ENCODE results near the gene RASAL3. TPM values are rescaled to one million over a fixed set of nuclear protein-coding genes. Genes with fewer than 3 reads are reported as not detected.
"Not testable (repeated sequence)": the region's sequence is repeated elsewhere in the genome, so short reads cannot be mapped to it uniquely, and the experiment has no call there.

Gene RASAL3
- not detected in 2 replicates for total RNA-seq (2014; rRNA removed; shearing (Covaris generic))
- not detected in 2 replicates for polyA plus RNA-seq (2015; cell fraction: cytosol; rRNA removed)
- not detected in 2 replicates for polyA plus RNA-seq (2015; cell fraction: nucleus; rRNA removed)

DNA sequence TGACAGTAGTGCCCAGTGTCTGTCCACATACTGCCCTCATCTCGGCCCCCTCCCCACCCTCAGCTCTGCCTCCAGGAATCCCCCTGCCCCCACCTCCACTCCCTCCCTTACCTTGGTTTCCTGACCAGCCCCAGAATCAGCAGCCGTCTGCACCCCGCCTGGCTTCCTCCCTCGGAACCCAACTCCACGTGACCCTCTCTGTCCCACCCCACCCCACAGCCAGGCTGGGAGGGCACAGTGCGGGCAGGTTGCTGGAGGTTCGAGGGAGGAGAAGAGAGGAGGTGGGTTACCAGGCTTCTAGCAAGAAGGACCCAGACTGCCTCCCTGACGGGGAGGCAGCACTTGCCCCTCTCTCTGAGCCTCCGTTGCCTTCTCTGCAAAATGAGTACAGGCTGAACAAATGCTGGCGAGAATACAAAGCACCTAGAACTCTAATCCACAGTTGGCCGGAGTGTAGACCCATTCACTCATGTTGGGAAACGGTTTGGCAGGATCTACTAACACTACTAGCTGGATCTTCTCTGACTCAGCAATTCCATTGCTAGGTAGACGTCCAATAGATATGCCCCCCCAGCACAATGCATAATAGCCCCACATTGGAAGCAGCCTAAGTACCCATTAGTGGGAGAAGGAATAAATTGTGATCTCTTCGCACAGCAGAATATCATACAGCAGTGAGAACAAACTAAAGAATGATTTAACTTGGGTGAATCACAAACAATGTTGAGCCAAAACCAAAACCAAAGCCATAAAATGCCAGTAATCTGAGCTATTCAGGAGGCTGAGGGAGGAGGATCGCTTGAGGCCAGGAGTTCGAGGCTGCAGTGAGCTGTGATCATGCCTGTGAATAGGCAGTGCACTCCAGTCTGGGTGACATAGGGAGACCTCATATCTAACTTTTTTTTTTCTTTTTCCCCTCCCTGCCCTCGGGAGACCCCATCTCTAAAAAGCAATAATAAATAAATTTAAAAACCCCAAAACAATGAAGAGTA is at the start of gene RASAL3:
TSS of gene RASAL3 (minus strand) at position 151 of the 992 bp plus-strand sequence. CDS start 186 bp downstream, outside the sequence.
- DNase-seq (ENCODE audit: low read depth): no peak

DNA sequence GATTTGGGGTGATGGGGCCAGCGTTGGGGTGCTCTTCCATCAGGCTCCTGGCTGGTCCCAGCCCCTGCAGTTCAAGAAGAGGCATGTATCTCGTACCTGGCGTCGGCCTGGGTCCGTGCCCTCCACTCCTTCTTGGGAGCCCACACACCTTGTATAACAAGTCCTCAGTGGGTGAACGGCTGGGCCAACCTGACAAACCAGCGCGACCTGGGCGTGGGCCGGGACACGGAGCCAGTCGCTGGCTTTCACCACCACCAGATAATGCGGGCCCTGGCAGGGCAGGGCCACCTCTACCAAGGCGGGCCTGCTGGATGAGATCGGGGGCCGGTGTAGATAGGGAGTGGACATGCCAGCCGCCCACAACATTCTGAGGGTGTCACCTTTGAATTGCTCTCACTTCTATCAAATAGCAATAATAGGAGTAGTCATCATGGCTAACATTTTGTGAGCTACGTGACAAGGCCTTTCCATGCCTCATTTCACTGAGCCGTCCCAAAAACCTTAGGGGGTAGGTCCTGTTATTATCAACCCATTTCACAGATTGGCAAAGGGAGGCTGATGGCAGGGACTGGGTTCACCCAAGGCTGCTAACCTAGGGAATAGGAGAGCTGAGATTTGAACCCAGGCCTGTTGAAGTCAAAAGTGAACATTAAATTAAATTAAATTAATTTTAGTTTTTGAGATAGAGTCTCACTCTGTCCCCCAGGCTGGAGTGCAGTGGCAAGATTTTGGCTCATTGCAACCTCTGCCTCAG is 47.5 kb upstream of the RASAL3 start:
- no peak for DNase-seq (ENCODE audit: low read depth)

DNA sequence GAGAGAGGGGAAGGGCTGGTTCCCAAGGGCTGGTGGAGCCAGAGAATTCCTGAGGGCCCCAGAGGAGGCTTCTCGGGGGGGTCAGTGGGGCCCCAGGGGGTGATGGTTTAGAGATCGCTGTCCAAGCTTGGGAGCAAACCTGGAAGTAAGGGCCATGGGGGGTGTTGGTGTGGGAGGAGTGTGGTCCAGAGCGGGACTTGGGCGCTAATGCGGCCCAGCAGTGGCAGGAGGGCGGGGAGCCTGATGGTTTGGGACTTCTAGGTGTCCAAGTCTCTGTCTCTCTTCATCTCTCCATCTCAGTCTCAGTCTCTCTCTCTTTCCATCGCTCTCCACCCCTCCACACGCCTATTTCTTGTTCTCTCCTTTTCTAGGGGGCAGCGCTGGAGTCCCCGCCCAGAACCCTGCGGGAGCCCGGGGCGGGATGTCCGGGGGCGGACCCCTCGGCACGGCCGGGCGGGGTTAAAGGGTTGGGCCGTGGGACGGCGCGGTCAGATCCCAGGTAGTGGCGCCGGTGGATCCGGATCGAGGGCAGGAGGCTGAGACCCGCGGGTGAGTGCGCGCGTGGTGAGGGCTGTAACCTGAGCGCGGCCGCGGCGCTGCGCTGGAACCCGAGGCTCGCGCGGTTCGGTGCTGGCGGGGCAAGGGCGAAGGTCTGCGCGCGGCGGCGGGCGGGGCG is 43.8 kb upstream of the RASAL3 start, which contains the start of gene CYP4F22:
TSS of gene CYP4F22 (plus strand) at position 491 of the 676 bp plus-strand sequence. CDS start 16,812 bp downstream, outside the sequence.
- no peak for DNase-seq (ENCODE audit: low read depth)

DNA sequence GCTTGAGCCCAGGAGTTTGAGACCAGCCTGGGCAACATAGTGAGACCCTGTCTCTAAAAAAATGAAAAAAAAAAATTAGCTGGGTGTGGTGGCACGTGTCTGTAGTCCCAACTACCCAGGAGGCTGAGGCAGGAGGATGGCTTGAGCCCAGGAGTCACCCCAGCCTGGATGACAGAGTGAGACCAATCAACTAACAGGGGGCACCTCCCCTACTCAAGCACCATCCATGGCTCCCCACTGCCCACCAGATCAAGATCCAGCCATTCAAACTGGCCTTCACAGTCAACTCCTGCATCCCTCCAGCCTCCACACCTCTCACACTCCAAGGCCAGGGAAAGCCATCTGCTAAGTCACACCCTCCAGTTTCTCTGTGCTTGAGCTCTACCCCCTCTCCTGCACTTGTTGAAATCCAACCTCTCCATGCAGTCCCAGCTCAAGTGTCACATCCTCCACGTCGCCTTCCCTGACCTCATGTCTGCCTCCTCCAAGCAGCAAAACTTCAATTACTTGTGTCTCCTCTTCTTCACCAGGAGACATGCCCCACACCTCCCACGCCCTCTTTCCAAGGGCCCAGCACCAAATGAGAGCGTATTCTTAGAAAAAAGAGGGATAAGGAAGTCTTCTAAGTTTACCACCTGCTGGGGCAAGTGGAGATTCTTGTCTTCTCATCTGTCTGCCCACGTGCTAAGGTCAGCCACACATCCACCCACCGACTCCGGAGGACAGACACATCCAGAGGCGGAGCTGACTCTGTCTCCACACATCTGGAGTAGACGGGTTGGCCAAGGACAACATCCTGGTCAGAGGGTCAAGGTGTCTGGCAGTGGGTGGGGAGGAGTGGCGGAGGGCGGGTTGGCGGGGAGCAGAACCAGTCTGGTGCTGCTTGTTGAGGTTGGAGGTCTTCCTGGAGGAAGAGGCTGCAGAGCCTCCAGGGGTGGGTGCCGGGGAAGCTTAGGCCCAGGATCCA is 43.0 kb upstream of the RASAL3 start:
- DNase-seq (ENCODE audit: low read depth): no peak

DNA sequence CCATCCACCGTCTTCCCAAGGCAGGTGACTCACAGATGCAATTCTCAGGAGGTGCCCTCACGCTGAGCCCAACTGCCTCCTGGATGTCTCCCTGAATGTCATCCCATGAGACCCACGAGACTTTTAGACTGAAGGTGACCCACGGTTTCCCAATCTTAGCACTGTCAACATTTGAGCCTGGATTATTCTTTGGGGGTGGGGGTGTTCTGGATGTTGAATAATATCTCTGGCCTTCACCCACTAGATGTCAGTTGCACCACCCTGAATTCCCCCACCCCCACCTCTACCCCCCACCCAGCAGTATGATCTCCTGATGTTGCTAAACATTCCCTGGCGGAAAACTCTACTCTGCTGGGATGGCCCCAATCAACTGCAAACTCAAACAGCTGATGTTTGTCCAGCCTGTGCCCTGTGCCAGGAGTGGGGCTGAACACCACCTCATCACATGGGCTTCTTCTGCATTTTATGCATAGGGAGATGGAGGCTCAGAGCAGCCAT is 41.8 kb upstream of the RASAL3 start:
- DNase-seq (ENCODE audit: low read depth): no peak

DNA sequence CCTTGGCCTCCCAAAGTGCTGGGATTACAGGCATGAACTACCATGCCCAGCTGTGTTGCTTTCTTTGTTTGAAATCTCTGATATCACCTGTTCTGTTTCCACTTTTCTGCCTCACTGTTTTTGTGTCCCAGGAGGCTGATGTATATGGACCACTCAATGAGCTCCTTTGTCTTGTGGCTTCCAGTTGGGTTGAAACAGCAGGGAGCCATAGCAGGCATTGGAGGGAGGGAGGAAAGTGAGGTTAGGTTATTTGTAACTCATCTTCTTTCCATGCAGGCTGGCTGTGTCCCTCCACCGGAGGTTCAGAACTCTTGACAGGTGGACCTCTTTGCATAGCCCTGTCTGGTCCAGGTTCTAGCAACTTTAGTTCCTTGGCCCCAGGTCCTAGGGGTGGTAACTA is 37.9 kb upstream of the RASAL3 start:
- no peak for DNase-seq (ENCODE audit: low read depth)

DNA sequence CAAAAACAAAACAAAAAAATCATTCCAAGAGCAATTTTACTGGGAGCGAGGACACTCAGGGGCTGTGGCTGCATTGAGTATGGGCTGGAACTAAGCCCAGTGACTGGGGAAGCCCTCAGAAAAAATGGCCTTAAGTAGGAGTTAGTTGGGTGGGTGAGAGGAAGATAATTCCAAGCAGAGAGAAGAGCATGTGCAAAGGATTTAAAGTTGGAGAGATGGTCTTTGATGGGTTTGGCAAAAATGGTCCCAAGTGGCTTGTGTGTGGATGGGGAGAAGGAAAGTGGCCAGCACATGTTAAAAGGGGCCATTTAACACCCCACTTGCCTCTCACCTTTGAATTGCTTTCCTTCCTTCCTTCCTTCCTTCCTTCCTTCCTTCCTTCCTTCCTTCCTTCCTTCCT is 37.3 kb upstream of the RASAL3 start:
- no peak for DNase-seq (ENCODE audit: low read depth)

DNA sequence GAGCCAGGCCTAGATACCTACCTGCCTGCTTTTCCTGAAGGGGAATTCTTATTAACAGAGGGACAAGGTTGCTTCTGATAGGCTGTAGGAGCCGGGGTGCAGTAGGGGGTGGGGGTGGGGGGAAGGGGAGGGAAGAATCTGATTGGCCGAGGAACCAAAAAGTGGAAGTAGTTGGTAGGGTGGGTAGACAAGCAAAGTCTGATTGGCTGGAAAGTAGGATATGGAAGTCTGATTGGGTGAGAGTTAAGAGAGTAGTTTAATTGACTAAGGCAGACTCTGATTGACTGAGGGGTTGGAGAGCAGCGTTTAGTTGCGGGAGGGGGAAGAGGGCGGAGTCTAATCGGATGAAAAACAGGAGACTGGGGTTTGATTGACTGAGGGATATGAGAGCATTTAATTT is 34.6 kb upstream of the RASAL3 start:
- no peak for DNase-seq (ENCODE audit: low read depth)

DNA sequence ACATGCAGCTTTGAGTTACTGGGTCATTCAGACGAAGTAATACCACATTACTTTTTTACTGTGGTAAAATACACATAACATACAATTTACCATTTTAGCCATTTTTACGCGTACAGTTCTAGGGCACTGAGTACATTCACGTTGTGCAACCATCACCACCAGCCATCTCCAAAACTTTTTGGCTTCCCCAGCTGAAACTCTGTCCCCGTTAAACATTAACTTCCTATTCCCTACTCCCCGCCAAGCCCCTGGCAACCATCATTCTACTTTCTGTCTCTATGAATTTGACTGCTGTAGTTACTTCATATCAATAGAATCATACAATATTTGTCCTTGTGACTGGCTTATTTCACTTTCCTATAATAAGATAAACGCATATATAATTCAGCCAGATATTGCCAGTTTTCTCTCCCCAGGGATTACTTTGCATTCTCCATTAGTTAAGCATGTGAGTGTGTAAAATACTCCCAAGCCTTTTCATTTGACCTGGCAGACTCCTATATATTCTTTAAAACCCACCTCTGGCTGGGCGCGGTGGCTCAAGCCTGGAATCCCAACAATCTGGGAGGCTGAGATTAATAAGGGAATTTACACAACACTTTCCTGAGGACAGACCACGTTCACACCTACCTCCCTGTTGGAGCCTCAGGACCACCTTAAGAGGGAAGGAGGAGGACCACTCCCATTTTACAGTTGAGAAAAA is 34.0 kb upstream of the RASAL3 start:
- no peak for DNase-seq (ENCODE audit: low read depth)

DNA sequence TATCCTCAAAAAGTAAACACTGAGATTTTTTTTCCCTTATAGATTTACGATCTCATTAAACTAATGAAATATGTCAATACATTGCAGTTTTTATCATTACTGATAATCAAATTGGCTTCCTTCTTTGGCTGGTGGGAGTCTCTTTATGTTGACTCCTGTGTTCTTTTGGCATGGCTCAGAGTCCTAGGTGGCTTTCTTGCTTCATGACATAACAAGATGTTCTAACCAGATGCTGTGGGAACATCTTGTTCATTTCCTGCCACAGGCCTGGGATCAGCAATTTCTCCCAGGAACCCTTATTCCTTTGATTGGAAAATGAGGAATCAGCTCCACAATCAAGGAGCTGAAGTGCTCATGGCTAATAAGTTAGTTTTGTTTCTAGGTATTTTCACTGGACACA is 30.8 kb upstream of the RASAL3 start:
- no peak for DNase-seq (ENCODE audit: low read depth)

DNA sequence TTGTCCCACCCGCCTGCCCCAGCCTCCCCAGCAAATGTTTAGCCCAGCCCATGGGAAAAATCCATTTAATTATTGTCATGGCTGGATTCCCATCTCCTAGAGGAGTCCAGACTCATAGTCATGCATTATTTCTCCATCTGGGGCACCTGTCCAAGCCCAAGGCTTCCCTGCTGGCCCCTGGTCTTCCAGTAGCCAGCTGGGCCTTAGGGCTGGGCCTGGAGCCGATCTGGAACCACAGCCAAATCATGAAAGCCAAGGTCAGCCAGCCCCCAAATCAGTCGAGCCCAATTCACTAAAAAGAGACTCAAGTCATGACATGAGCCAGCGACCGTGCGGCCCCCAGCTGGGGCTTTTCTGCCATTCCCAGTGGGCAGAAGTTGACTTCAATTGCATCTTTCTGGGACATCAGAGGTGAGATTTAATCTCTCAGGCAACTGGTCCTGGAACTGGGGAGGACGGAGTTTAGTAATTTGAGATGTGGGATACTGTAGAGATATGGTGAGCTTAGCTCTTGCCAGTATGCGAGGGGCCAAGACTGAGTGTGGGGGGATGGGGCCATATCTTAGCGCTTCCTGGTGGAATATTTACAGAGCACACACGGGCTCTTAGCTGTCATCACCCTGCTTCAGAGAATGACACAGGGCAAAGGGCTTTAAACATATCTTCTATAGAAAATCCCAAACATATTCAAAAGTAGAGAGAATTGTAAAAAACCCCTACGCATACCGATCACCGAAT is 24.3 kb upstream of the RASAL3 start:
- no peak for DNase-seq (ENCODE audit: low read depth)

DNA sequence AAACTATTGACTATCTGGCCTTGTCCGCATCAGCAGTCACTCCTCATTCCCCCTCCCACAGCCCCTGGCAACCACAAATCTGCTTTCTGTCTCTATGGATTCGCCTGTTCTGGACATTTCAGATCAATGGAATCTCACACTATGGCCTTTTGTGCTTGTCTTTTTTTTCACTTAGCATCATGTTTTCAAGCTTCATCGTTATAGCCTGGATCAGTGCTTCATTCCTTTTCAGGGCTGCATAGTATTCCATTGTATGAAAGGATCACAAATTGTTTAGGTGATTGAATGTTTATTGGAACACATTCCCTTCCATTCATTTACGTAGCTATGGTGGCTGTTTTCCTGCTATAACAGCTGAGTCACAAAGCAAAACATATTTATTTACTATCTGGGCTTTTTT is 22.7 kb upstream of the RASAL3 start:
- DNase-seq (ENCODE audit: low read depth): no peak

DNA sequence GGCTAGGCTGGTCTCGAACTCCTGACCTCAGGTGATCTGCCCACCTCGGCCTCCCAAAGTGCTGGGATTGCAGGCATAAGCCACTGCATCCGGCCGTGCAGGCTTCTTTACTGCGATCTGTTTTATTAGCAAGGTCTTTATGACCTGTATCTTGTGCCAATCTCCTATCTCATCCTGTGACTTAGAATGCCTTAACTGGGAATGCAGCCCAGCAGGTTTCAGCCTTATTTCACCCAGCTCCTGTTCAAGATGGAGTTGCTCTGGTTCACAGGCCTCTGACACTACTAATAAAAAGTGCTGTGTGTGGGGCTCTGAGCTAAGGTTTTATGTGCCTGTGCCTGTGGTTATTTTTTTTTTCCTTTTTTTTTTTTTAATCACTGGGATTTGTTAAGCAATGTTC is 21.4 kb upstream of the RASAL3 start:
- not testable (repeated sequence) for DNase-seq (ENCODE audit: low read depth)

DNA sequence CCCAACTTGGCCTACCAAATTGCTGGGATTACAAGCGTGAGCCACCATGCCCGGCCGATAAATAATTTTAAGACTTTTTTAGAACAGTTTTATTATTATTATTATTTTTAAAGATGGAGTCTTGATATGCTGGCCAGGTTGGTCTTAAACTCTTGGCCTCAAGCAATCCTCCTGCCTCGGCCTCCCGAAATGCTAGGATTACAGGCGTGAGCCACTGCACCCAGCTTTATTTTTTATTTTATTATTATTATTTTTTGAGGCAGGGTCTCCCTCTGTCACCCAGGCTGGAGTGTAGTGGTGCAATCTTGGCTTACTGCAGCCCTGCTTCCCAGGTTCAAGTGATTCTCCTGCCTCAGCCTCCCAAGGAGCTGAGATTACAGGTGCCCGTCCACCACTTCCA is 16.7 kb upstream of the RASAL3 start:
- not testable (repeated sequence) for DNase-seq (ENCODE audit: low read depth)

DNA sequence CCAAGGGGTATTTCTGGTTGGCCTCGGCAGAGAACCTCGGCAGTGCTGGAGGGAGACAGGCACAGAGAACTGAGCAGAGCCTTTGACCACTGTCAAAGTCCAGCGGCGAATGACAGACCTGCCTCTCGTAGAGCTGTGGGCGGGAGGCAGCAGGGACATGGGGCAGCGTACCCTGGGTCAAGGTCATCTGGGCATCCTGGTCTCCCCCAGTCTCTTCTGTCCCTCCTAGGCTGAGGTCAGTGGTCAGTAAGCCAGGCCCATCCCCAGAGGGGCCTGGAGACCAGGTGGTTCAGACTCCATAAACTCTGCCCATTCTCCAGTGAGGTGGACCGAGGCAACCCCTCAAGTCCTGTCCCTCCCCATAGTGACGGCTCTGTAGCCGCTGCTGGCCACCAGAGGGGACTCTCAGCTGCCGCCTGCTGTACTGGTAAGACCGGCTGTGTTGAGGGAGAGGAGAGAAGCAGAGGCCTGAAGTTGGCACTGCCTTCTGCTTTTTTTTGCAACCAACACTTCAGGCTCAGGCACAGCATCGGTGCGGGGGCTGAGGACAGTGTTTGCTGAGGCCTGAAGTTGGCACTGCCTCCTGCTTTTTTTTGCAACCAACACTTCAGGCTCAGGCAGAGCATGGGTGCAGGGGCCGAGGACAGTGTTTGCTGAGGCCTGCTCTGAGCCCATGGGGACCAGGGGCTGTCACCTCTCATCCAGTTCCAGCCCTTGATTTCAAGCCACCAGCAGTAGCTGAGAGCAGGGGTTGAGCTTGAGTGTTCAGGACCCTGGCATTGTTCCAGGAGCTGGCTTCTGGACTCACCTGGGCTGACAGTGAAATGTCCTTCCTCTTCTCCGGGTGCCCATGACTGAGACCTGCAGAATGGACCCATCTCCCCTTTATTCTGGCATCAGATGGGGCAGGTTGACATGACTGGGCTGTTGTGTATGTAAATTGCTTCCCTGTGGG is 15.3 kb upstream of the RASAL3 start, which contains the start of gene PGLYRP2:
TSS of gene PGLYRP2 (minus strand) at position 111 of the 955 bp plus-strand sequence. CDS start 130 bp downstream, outside the sequence.
- DNase-seq (ENCODE audit: low read depth): no peak

DNA sequence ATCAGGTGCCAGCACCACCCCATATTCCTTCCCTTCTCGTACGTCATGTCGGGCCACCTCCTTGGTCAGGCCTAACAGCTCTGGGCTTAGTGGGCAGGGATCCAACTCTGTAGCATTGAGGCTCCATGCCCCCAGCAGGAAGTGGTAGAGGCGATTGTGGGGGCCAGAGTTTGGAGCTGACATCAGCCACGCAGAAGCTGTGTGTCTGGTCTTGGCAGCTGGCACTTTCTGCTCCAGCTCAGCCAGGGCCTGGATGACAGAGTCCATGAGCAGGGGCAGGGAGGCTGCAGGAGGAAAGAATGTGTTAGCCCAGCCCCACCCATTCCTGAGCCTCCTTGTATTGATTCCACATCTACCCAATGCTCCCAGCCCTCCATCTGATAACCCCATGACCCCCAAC is 12.0 kb upstream of the RASAL3 start:
- no peak for DNase-seq (ENCODE audit: low read depth)

DNA sequence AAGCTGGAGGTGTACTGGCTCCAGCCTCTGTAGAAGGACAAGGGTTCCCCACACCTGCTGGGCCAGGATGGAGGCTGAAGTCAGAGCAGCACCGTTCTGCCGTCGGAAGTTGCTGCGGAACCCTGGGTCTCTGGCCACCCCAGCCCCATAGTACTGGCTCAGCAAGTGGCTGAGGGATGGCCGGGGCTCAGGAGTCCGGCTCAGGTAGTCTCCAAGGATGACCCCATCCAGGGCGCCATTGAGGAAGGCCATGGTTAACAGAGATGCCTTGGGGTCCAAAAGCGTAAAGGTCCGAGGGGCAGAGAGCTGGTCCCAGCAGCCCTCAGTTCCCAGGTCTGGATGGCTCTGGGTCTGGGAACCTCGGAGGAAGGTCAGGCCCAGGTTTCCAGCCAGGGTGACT is 11.3 kb upstream of the RASAL3 start:
- no peak for DNase-seq (ENCODE audit: low read depth)

Measured in HT1080 (cell line).